HepG2 (cell line): ENCODE data around the gene PPP6R2. TPM values are rescaled to one million over a fixed set of nuclear protein-coding genes. Genes with fewer than 3 reads are reported as not detected.

ENCODE experiments used
- CAMTA2 ChIP-seq: sonication (generic); formaldehyde crosslinking; IDR thresholded peaks from 2 replicates; pipeline ENCODE4 v1.4.0; 2020; ENCODE audit warnings: mild to moderate bottlenecking, missing genetic modification reagents, borderline replicate concordance
- HDAC6 ChIP-seq: fragments of 200-600 bp; sonication (generic); IDR thresholded peaks from 2 replicates; pipeline ENCODE4 v1.7.0; 2017; ENCODE audit warnings: mild to moderate bottlenecking, antibody characterized with exemption, low read length, low read depth
- HNRNPL ChIP-seq: fragments of 200-400 bp; formaldehyde crosslinking; IDR thresholded peaks from 2 replicates; pipeline ENCODE4 v1.6.1; 2017; ENCODE audit warnings: mild to moderate bottlenecking, low read depth, low read length
- HNRNPLL ChIP-seq: fragments of 200-400 bp; formaldehyde crosslinking; IDR thresholded peaks from 2 replicates; pipeline ENCODE4 v1.6.1; 2017; ENCODE audit warnings: mild to moderate bottlenecking, low read depth, low read length; ENCODE audit not compliant: poor library complexity, severe bottlenecking
- KAT8 ChIP-seq: IDR thresholded peaks from 2 replicates; pipeline ENCODE4 v1.6.1; 2016; ENCODE audit warnings: missing genetic modification reagents, missing compliant biosample characterization
- SNAPC4 ChIP-seq: sonication (generic); formaldehyde crosslinking; IDR thresholded peaks from 2 replicates; pipeline ENCODE4 v1.4.0; 2020; ENCODE audit warnings: mild to moderate bottlenecking, missing genetic modification reagents
- ZNF17 ChIP-seq: sonication (generic); formaldehyde crosslinking; IDR thresholded peaks from 2 replicates; pipeline ENCODE4 v1.5.0; 2020; ENCODE audit warnings: mild to moderate bottlenecking, missing genetic modification reagents
- ZNF543 ChIP-seq: sonication (generic); formaldehyde crosslinking; IDR thresholded peaks from 2 replicates; pipeline ENCODE4 v1.4.0; 2020; ENCODE audit warnings: mild to moderate bottlenecking, missing genetic modification reagents
- ZNF580 ChIP-seq: IDR thresholded peaks from 2 replicates; pipeline ENCODE4 v1.6.1; 2016; ENCODE audit warnings: low read depth, borderline replicate concordance
- polyA plus RNA-seq, 8 experiments: library from polyadenylated mRNA; depleted of rRNA in 3 of 8; stranded (reverse) in 7 of 8; unstranded in 1 of 8; fragments of >200 nt; fragmentation: Illumina TruSeq in 4 of 8; extraction: Trizol in 4 of 8; gene quantifications; 2 replicates each; pipeline versions ENCODE4 v1.2.1 to v1.2.3, GENCODE V29; 2011 to 2016; ENCODE audit warnings: low read depth in 4 of 8, missing spikeins in 1 of 8, mixed read lengths in 1 of 8; ENCODE audit not compliant: insufficient read depth in 1 of 8
- total RNA-seq, 5 experiments: library from RNA; depleted of rRNA; stranded (reverse); fragments of >200 nt; fragmentation: Illumina TruSeq; extraction: Trizol; gene quantifications; 2 replicates each; pipeline ENCODE4 v1.2.3, GENCODE V29; 2016; ENCODE audit warnings: low read depth in 1 of 5
- TF ChIP-seq, protein P1 (sequence below): sonication (generic); formaldehyde crosslinking; conservative IDR thresholded peaks from 2 replicates; pipeline ENCODE4 v1.5.0; 2020; ENCODE audit warnings: missing genetic modification reagents
- TF ChIP-seq, protein P2 (sequence below): sonication (generic); formaldehyde crosslinking; IDR thresholded peaks from 2 replicates; pipeline ENCODE4 v1.8.0; 2022; ENCODE audit warnings: missing genetic modification reagents, mild to moderate bottlenecking, moderate library complexity, borderline replicate concordance

PPP6R2 gene
- total and polyA plus RNA-seq, 2 of the 13 experiments (the other 11 are each of a cell fraction or from before 2014, with no cell fraction given), result 55.0 to 102 TPM

GRCh38 chr22:50485221-50486131 lies 142.3 kb downstream of the PPP6R2 start (continued):
- TF ChIP-seq SNAPC4, result no peak
- 0 out of 2 replicates have a peak, but pooled peaks have one; percentile 39 for TF ChIP-seq KAT8 (CRISPR knock-in tag)
- TF ChIP-seq ZNF17, result no peak
- TF ChIP-seq HNRNPLL, result peak; percentile 31
- no peak for TF ChIP-seq ZNF580 (CRISPR knock-in tag)
- TF ChIP-seq, protein P1, sequence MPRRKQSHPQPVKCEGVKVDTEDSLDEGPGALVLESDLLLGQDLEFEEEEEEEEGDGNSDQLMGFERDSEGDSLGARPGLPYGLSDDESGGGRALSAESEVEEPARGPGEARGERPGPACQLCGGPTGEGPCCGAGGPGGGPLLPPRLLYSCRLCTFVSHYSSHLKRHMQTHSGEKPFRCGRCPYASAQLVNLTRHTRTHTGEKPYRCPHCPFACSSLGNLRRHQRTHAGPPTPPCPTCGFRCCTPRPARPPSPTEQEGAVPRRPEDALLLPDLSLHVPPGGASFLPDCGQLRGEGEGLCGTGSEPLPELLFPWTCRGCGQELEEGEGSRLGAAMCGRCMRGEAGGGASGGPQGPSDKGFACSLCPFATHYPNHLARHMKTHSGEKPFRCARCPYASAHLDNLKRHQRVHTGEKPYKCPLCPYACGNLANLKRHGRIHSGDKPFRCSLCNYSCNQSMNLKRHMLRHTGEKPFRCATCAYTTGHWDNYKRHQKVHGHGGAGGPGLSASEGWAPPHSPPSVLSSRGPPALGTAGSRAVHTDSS, result no peak
- peak; percentile 61 for TF ChIP-seq ZNF543 (CRISPR knock-in tag)
- TF ChIP-seq HDAC6, result no peak
- TF ChIP-seq, protein P2, sequence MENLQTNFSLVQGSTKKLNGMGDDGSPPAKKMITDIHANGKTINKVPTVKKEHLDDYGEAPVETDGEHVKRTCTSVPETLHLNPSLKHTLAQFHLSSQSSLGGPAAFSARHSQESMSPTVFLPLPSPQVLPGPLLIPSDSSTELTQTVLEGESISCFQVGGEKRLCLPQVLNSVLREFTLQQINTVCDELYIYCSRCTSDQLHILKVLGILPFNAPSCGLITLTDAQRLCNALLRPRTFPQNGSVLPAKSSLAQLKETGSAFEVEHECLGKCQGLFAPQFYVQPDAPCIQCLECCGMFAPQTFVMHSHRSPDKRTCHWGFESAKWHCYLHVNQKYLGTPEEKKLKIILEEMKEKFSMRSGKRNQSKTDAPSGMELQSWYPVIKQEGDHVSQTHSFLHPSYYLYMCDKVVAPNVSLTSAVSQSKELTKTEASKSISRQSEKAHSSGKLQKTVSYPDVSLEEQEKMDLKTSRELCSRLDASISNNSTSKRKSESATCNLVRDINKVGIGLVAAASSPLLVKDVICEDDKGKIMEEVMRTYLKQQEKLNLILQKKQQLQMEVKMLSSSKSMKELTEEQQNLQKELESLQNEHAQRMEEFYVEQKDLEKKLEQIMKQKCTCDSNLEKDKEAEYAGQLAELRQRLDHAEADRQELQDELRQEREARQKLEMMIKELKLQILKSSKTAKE, result 0 out of 2 replicates have a peak, but pooled peaks have one; percentile 57
- TF ChIP-seq CAMTA2 (CRISPR knock-in tag), result no peak
- peak; percentile 79 for TF ChIP-seq HNRNPL
